HG03066 (cell line): ENCODE data around the gene SPON1.
"Not testable (repeated sequence)": the region's sequence is repeated elsewhere in the genome, so short reads cannot be mapped to it uniquely, and the experiment has no call there.

Source experiments
- ATAC-seq: cut with Tn5 transposase; IDR thresholded peaks from one replicate; pipeline ENCODE4 v1.9.1; 2021; ENCODE audit warnings: low read depth; ENCODE audit not compliant: unreplicated experiment

Gene SPON1

DNA sequence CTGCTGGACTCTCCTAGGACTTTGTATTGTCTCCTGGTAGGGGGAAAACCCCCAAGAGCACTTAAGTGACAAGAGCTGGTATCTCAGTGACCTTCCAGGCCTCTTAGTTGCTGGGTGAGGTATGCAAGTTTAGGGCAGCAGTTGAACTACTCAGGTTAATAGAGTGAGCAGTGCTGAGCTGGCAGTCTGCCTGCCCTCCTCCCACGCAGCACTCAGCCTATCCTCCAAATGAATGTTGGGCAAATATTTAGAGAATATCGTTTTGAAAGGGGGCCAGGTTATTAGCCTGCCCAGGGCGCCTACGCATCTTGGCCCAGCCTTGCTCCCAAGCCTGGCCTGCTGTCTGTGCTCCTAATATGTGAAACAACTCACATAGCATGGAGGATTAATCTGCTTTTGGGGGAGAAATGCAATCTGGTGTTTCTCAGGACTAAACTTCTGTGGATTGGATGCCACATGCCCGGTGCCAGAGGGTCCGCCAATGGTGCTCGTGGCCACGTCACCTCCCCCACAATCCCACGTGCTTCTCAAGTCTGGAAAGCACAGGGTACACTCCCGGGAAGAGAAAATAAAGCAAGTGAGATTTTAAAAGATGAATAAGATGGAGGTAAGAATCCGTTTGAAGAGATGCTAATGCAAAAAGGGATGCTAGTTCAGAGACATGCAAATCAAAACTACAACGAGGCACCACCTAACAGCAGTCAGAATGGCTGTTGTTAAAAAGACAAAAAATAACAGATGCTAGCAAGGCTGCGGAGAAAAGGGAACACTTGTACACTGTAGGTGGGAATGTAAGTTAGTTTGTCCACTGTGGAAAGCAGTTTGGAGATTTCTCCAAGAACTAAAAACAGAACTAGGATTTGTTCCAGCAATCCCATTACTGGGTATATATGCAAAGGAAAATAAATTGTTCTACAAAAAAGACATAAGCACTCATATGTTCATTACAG, 67.7 kb downstream of the SPON1 start:
- no peak for ATAC-seq

GRCh38 chr11:14035526-14035925, 73.0 kb downstream of the SPON1 start:
- not testable (repeated sequence) for ATAC-seq

DNA sequence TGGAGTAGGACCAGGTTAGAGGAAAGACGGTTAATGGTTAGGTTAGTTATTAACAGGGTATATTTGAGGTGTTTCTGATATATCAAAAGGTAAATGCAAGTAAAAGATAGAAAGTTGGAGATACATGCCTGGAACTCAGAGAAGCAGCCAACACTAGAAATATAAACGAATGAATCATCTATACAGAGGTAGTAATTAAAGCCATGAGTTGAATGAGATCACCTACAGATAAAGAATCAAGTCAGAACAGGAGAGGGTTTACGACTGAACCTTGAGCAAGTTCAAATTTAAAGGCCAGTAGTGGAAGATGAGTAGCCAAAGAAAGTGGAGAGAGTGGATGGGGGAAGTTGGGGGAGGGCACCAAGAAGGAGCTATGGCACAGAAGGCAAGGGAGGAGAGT, 73.9 kb downstream of the SPON1 start:
- no peak for ATAC-seq

- no peak for ATAC-seq
Measured at GRCh38 chr11:14041040-14041439, 78.5 kb downstream of the SPON1 start.

DNA sequence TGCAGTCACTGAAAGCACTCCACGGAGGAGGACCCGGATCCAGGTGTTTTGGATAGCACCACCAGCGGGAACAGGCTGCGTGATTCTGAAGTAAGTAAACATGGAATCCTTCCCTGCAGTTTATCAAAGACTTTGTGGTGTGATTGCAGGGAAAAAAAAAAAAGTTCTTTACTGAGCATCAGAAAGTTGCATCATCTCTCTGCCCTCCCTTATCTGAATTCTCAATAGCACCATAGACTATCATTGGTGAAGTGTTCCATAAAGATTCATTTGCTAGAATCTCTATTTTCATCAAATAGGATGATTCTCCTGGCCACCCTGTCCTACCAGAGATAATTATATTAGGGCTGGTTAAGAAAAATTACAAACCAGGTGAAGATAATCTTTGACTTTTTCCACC, 79.0 kb downstream of the SPON1 start:
- ATAC-seq = no peak

DNA sequence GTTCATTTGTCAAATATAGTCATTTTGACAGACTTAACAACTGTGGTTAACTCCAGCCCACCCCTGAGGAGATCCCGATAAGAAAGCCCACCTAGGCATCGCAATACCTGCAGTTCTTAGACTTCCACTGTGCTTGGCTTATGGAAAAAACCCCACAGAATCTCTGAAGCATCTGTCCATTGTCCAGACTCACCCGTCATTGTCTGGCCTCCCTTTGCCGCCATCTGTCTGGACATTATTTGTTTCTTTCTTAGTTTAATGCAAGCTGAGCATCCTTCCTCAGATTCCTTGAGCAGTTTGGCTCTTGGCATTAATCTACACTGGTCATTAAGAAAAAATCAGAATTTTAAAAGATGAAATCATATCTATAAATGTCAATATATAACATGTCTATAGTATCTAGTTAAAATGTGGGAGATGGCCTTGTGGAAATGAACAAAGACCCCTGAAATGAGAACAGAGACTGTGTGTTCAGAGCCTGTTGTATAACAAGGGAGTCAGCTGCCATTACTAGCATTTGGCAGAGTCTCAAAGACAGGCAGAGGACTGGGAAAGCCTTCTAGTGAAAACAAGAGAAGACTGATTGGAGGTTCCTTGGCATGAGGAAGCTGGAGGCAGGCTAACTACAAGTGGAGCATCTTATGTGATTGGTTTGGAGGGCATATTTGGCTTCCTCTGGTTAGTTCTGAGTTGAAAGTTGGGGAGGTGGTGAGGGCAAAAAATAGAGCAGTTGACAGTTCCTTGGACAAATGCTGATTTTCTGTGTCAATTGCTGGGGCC, 80.4 kb downstream of the SPON1 start:
- ATAC-seq = no peak

- ATAC-seq = no peak
Measured at GRCh38 chr11:14044916-14045315, 82.4 kb downstream of the SPON1 start.

DNA sequence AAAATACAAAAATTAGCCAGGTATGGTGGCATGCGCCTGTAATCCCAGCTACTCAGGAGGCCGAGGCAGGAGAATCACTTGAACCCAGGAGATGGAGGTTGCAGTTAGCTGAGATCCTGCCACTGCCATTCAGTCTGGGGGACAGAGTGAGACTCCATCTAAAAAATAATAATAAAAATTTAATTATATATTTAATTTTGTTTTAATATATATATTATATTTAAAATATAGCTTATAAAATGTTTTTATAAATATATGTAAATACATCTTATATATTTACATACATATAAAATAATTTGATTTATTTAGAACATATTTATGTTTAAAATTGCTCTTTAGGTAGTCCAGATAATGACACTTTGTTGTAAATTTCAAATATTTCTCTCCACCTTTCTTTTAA, 82.9 kb downstream of the SPON1 start:
- no peak for ATAC-seq

DNA sequence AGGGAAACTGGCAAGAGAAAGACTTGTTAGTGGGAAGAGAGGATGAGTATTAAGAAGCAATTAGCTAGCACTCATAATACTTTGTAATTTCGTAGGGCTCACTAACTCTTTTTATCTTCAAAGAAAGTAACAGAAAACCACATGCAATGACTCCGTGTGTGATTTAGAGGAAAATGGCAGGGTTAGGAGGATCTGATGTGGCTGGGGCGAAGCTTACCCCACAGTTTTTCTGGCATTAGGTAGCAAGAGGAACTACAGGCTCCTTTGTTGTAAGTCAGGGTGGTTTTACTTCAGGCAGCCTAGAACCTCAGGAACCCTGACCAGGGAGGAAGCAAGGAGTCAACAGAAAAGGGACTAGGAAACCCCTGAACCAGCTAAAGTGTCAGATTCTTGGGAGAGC, 89.7 kb downstream of the SPON1 start:
- no peak for ATAC-seq

DNA sequence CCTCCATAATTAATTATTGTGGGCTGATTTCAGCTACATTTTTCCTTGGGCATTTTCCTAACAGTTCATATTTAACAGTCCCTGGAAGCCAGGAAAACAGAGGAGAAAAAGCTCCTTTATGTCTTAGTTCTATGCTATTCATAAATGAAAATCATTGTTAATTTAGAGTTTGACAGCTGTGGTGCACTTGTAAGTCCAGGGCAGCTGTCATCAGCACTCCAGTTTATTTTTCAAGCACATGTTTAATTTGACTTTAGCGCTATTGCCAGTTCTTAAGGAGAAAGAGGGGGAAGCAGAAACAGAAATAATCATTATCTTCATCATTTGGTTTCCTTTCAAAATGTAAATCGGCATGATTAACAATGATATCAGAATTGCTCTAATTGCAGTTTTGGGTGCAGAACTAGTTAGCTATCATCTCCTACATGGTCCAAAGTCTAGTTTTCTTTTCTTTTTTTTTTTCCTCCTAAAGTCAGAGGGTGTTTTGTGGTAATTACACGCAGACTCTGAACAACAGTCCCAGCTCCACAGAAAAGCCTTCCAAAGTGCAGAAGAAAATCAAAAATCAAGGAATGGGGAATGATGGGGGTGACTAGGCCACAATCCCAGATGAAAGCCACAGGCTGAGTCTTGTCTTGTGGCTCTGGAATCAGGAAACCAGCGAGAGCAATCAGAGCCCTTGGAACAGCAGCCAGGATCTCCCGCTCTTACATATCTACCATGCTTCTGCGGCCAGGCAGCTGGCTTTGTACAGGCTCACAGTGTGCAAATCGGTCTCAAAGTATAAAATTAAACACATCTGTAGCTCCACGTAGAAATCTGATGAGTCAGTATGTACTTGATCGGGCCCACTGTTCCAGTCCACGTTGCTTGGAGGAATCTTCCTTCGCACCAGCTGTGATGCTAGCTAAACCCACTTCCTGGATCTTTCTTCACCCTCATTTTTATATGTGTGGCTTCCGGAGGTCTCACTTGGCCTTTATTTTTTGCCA, 91.9 kb downstream of the SPON1 start:
- ATAC-seq = no peak

GRCh38 chr11:14055936-14056335, 93.4 kb downstream of the SPON1 start:
- no peak for ATAC-seq

GRCh38 chr11:14058061-14058460, 95.5 kb downstream of the SPON1 start:
- ATAC-seq = no peak

GRCh38 chr11:14059491-14059890, 97.0 kb downstream of the SPON1 start:
- ATAC-seq = no peak

DNA sequence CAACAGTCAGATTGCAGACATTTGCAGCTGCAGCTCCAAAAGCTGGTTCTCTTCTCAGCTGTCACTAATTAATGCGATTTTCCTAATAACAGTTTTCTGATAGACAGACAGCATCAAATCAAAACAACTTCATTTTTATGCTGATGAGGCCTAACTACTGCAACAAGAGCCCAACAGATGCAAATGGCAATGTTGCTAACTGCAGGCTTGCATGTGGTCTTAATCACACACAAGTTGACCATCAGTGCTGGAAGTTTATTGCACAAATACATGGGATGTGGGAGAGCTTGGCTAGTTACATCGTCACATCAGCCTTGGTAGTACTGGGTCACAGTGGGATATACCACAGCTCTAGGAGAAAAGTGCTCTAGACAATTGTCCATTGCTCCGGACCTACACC, 99.2 kb downstream of the SPON1 start:
- ATAC-seq = no peak

DNA sequence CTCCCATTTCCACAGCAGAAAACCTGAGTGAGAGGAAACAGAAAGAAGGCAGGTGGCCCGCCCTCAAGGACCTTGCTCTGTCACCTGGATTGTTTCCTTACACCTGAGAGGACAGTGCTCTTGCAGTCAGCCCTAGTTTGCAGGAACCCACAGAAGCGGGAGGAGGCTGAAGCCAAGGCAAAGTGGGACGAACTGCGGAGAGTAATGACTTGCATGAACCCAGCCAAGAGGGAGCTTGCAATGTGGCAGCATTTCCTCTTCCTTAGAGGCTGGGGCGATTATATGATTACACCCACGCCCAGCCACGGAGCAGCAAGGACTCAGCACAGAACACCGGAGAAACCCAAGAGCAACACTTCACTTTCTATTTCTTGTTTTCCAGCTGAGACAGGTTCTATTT, 102.6 kb downstream of the SPON1 start:
- ATAC-seq = no peak

DNA sequence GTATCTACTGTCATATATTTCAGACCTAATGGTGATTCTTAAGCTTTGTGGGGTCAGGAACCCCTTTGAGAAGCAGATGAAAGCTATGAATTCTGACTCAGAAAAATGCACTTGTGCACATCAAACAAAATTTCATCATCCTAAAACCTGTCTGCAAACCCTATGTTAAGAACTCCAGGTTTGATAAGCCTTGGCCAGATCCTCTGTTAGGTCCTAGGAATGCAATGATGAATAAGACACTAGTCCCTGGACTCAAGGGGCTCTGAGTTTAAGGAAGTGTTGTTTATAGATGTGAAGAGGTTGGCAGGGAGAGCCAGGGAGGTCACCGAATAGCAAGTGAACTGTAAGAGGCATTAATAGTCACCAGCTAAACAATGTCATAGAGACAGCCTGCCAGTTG, 103.2 kb downstream of the SPON1 start:
- no peak for ATAC-seq

DNA sequence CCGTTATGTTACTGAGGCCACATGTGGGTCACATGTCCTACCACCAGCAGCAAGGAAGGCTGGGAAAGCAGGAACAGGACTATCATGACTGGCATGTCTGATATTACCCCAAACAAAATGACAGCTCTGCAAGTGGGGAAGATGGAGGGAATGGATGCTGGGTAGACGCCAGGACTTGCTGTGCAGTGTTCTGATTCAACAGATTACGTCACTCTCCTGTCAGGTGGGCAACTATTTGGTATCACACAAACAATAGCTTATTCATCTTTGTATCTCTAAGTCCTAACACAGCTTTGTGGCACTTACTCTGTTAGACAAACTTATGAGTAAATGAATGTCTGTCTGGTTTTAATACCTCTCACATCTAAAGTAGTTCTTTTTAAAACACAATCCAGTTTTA, 105.2 kb downstream of the SPON1 start:
- no peak for ATAC-seq

- no peak for ATAC-seq
Measured at GRCh38 chr11:14070896-14071295, 108.4 kb downstream of the SPON1 start.

DNA sequence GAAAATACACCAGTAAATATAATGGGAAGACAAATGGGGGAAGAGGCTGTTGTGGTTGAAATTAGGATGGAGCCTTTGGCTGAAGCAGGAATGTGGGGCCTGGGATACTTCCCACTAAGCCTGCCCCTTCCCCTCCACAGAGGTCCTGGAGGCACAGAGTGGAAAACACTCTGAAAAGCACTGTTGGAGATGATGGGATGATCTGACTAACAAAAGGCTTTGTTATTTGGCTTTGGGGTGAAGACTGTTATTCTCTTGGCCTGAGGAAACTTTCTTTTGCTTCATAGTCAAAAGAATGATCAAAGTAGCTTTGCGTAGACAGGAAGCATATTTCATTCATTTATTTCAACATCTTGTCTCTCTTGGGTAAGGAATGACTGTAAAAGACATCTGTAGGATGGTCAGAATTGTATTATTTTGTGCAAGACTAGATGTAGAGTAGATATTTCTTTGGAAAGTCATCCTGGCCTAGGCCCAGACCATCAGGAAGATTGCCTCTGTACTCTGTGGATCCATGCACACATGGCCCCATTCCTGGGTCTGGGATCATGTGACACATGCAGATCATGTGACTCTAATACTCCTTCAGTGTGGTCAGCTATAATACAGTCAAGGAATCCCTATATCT, 111.4 kb downstream of the SPON1 start:
- no peak for ATAC-seq
